HG03469 (cell line): ENCODE data around the gene HBE1.
"Not testable (repeated sequence)": the region's sequence is repeated elsewhere in the genome, so short reads cannot be mapped to it uniquely, and the experiment has no call there.

ENCODE experiments used
- ATAC-seq: cut with Tn5 transposase; IDR thresholded peaks from one replicate; pipeline ENCODE4 v1.9.1; 2021; ENCODE audit warnings: mild to moderate bottlenecking, moderate library complexity, moderate number of reproducible peaks; ENCODE audit not compliant: unreplicated experiment

Gene HBE1

DNA sequence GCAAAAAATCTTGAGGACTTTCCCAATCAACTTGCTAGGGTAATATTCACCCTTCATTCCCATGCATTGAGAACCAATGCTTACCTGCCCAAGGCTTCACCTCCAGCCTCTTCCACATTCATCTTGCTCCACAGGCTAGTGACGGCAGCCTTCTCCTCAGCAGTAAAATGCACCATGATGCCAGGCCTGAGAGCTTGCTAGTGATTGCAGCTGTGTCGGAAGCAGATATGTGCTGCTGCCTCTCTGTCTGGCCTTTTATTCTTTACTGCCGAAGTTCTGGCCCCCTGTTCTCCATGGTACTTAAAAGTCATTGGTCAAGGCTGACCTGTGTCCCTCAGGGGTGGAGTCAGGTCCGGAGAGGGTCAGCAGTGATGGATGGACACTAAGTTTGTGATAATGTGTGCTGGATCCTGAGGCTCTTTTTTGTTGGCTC lies at the start of gene HBE1:
TSS of gene HBE1 (minus strand) at position 231 of the 433 bp plus-strand sequence. CDS start at position 176, 55 bp downstream.
- no peak for ATAC-seq

DNA sequence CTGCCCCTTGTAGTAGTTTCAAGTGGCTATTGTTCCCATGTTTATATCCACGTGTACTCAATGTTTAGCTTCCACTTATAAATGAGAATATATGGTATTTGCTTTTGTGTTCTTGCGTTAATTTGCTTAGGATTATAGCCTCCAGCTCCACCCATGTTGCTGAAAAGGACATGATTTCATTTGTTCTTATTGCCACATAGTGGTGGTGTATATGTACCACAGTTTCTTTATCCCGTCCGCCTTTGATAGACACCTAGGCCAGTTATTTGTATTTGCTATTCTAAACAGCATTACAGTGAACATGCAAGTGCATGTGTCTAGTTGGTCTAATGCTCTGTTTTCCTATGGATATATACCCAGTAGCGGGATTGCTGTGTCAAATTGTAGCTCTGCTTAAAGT lies 47.5 kb upstream of the HBE1 start:
- ATAC-seq = no peak

DNA sequence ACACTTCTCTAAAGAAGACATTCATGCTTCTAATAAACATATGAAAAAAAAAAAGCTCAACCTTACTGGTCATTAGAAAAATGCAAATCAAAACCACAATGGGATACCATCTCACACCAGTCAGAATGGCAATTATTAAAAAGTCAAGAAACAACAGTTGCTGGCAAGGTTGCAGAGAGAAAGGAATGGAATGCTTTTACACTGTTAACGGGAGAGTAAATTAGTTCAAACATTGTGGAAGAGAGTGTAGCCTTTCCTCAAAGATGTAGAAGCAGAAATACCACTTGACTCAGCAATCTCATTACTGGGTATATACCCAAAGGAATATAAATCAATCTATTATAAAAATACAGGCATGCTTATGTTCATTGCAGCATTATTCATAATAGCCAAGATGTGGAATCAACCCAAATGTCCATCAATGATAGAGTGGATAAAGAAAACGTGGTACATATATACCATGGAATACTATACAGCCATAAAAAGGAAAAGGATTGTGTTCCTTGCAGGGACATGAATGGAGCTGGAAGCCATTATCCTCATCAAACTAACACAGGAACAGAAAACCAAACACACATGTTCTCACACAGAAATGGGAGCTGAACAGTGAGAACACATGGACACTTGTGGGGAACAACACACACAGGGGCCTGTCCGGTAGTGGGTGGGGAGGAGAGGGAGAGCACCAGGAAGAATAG lies 43.7 kb upstream of the HBE1 start:
- ATAC-seq = not testable (repeated sequence)

DNA sequence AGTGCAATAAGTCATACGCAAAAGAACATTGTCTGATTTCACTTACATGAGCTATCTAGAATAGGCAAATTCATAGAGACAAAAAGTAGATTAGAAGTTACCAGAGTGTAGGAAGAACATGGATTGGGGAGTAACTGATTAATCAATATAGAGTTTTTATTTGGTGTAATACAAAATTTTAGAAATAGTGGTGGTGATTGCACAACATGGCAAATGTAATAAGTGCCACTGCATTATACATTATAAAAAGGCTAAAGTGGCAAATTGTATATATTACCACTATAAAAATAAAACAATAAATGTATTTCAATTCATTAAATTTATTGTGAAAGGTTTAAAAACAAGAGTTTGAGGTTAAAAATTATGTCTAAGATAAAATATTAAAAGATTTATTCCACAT lies 40.7 kb upstream of the HBE1 start:
- no peak for ATAC-seq

DNA sequence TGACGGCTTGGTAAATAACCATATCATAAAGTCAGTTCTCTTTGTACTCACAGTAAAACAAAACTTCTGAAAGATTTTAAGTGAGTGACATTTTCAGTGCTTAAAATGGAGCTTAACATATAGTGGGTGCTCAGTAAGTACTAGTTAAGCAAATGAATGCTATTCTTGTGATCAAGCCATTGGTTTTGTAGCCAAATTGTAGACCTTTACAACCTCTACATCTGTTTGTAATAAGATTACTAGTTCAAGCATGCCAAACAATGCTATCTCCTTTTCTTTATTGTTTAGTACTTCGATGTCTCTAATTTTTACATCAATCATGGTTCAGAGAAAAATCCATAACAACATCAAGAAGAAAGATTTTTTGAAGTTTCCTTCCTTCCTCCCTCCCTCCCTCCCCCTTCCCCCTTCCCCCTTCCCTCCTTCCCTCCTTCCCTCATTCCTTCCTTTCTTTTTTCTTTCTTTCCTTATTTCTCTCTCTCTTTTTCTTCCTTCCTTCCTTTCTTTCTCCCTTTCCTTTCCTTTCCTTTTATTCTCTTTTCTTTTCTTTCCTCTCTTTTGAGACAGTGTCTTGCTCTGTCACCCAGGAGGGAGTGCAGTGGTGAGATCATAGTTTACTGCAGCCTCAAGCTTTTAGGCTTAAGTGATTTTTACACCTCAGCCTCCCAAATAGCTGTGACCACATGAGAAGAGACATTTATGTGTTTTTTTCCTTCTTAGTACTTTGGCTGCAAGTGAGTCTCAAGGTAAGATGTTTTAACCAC lies 37.7 kb upstream of the HBE1 start:
- no peak for ATAC-seq

DNA sequence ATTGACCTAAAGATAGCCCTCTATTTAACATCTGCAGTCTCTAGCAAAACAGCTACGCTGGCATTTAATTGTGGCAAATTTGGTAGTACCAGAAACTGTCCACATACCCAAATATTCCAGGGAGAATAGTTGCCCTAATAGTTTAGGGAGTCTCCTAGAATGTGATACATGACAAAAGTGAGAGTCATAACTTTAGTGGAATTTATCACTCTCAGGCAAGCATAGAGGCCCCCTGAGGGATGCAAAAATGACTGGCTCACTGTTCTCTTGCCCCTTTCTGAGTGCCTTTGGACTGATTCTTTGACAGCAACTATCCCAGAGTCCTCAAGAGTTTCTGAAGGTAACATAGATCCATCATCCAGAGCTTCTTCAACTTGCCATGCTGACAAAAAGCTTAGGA lies 34.3 kb upstream of the HBE1 start:
- ATAC-seq = no peak

DNA sequence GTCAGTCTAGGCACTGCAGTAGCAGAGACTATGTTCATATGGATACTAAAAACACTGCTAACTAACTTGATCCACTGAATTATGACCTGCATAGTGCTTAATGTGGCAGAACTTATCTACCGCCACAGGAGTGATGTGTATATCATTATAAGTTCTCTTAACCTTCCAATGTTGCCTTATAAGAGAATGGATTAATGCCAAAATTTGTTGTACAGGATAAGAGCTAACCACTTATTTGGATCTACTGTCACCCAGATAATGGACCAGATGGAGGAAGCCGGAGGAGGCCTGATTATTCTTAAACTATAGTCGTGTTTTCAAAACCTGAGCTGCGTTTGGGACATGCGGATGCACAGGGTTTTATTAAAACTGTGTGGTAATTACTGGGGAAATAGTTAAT lies 33.9 kb upstream of the HBE1 start:
- no peak for ATAC-seq

DNA sequence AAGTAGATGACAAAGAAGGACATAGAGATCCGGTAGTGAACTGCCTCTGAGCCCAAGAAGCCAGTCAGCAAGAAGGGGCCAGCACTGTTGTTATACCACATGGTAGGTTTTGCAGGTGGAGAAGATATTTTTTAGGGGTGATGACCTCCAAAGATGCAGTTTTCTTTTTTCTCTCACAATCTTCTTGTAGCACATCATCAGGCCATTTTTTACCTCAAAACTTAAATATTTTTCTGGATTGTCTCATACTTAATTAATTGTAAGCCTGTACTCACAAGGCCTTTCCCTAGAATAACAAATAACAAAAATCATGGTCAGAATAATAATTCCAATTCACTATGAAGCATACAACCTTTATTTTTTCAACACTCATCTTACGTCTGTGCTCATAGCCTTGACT lies 32.1 kb upstream of the HBE1 start, which contains the start of gene OR51B4:
TSS of gene OR51B4 (minus strand) at position 101 of the 400 bp plus-strand sequence. CDS start at position 101, 0 bp downstream.
- ATAC-seq = no peak

DNA sequence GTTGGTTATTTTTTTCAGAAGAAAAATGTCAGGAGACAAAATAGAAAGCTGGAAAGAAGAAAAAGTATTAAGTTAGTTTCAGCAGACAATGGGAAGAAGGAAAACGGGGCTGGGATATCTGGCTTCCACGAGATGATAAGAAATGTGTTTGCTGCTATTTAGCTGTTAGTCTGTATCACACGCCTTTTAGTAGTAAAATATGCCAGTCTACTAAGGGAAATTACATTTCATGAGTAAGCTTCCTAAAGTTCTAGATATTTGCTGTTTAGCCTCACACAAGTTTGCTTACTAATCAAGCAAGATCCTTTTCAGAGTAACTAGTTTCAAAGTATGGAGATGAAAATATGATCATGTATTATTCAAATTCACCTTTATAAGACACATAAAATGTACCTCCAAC lies 30.5 kb upstream of the HBE1 start:
- no peak for ATAC-seq

DNA sequence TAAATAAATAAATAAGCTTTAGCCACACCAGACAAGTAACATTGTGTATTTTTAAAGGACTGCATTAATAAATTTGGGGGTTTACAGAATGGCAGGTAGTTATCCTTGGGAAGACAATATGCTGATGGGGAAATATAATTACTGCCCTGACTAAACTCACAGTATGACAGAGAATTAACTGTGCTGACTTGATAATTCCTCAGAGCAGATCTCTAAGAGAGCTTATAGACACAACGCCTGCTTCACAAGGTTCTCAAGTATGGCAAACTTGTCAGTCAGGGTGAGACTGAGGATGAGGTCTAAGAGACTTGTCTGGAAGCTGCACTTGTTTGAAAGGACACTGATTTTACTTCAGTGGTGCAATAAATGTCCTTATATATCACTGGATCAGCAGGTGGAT lies 28.7 kb upstream of the HBE1 start:
- no peak for ATAC-seq

DNA sequence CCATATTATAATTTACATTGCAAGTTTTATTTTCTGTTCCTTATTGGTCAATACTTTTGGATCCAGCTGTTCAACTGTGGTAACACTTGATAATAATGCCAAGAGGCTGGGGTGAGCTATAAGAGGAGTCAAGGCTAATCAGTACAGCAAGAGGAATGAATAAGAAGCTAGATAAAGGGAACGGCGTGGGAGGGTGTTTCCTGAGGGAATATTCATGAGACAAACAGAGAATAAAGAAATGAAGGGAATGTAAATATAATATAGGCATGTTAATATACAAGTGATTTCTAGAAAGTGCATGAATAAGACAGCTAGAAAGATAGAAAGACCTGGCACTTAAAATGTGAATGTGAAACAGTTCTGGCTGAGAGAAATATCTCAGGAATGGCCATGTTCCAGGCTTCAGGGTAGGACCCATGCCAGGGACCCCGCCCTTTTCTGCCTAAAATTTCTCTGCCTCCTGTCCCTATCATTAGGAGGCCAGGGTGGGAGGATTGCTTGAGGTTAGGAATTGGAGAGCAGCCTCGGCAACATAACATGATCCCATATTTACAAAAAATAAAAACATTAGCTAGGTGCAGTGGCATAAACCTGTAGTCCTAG lies 28.1 kb upstream of the HBE1 start:
- no peak for ATAC-seq

DNA sequence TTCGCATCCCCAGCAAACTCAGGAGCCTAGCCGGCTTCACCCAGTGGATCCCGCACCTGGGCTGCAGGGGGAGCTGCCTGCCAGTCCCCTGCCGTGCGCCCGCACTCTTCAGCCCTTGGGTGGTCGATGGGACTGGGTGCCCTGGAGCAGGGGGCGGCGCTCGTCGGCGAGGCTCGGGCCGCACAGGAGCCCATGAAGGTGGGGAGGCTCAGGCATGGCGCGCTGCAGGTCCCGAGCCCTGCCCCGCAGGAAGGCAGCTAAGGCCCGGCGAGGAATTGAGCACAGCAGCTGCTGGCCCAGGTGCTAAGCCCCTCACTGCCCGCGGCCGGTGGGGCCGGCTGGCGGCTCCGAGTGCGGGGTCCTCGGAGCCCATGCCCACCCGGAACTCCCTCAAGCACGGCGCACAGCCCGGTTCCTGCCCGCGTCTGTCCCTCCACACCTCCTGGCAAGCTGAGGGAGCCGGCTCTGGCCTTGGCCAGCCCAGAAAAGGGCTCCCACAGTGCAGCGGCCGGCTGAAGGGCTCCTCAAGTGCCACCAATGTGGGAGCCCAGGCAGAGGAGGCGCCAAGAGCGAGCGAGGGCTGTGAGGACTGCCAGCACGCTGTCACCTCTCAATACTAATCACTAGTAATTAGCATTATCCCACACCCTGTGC lies 24.7 kb upstream of the HBE1 start:
- ATAC-seq = not testable (repeated sequence)

DNA sequence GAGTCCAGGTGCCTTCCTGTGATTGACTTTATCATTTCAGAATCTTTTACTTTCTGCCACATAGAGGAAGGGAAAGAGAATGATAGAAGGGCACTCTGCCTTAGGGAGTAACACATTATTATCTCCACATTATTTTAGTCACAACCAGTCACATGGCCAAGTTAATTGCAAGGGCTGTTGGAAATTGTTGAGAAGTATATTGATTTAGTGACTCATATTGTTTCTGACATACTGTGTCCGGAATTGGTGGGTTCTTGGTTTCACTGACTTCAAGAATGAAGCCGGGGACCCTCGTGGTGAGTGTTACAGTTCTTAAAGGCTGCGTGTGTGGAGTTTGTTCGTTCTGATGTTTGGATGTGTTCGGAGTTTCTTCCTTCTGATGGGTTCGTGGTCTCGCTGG lies 23.3 kb upstream of the HBE1 start:
- no peak for ATAC-seq

DNA sequence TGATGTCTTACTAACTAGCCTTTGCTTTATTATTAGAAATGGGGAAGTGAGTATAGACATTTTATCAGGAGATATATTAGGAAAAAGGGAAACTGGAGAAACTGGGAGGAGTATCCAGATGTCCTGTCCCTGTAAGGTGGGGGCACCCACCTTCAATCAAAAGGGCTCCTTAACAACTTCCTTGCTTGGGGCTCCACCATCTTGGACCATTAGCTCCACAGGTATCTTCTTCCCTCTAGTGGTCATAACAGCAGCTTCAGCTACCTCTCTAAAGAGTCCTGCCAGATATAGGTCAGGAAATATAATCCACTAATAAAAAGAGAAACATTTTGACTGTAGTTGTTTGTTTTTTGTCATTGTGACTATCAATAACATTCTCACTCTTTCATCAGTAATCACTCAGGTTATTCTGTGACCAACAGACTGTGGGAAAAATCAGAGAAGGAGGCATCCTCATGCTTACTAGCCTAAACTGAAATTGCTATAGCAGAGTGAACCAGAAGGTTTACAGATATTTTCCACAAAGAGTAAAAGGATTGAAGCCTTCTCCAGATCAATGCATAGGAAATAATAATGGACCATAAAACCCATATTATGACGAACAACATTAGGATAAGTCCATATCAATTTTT lies 21.6 kb upstream of the HBE1 start:
- peak; percentile 91 for ATAC-seq

DNA sequence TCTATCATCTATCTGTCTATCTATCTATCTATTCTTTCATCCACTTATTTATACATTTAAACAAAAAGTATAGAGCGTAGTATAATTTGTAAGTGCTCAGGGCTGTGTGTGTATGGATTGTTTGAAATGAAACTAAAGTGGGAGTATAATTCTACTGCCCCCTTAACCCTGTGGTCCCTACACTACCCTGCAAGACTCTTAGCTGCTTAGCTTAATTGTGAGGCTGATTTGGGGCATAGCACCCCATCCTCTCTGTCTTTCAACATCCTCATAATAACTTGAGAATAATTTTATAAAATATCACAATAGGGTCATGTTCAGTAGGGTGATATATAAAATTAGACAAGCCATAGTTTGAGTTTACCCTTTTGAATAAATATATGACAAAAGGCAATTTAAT lies 20.4 kb upstream of the HBE1 start:
- ATAC-seq = no peak

DNA sequence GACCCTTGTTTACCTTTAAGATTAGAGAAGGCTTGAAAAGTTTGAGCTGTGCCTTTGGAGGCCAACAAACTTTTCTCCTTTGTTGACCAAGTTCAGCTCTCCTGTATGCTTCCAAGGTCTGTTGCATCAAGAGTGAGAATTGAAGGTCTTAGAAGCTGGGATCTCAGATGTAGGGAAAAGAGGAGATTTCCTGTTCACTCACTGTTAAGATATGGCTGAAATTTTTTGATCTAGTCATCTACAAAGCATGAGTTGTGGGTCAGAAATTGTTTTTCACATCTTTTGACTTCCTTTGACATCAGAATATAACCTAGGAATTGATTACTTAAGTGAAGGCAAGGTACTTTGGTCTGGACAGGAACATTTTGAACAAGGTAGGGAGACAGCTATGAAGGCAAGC lies 20.0 kb upstream of the HBE1 start:
- no peak for ATAC-seq

DNA sequence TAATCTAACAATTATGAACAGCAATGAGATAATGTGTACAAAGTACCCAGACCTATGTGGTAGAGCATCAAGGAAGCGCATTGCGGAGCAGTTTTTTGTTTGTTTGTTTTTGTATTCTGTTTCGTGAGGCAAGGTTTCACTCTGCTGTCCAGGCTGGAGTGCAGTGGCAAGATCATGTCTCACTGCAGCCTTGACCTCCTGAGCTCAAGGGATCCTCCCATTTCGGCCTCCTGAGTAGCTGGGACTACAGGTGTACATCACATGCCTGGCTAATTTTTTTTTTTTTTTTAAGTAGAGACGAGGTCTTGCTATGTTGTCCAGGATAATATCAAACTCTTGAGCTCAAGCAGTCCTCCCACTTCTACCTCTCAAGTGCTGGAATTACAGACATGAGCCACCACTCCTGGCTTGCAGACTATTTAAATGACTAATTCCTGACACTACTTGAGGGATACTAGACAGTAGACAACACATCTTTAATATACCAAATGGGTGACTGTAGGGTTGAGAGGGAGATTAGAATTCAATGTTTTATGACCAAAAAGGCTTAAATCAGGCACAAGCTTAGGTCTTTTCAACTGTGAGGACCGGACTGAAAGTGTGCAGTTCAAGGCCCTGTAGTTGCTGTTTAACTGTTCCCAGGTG lies 19.3 kb upstream of the HBE1 start:
- no peak for ATAC-seq

DNA sequence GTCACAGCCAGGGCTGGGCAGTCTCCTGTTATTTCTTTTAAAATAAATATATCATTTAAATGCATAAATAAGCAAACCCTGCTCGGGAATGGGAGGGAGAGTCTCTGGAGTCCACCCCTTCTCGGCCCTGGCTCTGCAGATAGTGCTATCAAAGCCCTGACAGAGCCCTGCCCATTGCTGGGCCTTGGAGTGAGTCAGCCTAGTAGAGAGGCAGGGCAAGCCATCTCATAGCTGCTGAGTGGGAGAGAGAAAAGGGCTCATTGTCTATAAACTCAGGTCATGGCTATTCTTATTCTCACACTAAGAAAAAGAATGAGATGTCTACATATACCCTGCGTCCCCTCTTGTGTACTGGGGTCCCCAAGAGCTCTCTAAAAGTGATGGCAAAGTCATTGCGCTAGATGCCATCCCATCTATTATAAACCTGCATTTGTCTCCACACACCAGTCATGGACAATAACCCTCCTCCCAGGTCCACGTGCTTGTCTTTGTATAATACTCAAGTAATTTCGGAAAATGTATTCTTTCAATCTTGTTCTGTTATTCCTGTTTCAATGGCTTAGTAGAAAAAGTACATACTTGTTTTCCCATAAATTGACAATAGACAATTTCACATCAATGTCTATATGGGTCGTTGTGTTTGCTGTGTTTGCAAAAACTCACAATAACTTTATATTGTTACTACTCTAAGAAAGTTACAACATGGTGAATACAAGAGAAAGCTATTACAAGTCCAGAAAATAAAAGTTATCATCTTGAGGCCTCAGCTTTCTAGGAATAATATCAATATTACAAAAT lies 18.6 kb upstream of the HBE1 start:
- ATAC-seq = no peak

DNA sequence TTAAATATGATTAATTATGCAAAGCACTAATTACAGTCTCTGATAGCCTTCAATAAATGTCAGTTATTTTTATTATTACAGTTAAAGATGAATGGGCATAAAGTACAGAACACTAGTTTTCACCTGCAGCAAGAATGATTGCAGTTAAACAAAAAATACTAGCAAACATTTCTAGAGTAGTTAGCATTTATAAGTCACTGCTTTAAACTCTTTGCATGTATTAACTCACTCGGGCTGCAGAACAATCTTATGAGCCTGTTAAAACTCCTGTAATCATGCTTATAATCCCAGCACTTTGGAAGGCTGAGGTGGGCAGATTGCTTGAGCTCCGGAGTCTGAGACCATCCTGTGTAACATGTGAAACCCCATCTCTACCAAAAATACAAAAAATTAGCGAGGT lies 17.2 kb upstream of the HBE1 start:
- ATAC-seq = no peak

DNA sequence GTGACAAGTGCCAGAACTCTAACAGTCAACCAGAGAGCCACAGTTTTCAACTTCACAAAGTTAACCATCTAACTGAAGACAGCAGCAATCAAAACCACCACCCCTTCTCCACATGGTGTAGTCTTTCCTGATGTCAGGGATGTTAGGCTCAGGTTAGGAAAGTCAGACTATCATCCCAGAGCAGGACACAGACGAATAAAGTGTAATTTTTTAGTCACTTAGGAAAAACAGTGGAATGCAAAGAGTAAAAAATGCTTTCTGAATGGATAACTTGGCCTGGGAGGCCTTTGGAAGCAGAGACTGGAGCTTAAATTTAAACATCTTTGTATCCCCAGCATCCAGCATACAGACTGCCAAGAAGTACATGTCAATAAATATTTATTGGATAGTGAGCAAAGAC lies 16.6 kb upstream of the HBE1 start:
- ATAC-seq = no peak
